ENCODE results near the gene CSRNP3. TPM values are rescaled to one million over a fixed set of nuclear protein-coding genes. Genes with fewer than 3 reads are reported as not detected.

CSRNP3 gene
- total and polyA plus RNA-seq, 8 donors, result under 0.01 to 9.9 (median 0.58) TPM; not detected in 1

DNA sequence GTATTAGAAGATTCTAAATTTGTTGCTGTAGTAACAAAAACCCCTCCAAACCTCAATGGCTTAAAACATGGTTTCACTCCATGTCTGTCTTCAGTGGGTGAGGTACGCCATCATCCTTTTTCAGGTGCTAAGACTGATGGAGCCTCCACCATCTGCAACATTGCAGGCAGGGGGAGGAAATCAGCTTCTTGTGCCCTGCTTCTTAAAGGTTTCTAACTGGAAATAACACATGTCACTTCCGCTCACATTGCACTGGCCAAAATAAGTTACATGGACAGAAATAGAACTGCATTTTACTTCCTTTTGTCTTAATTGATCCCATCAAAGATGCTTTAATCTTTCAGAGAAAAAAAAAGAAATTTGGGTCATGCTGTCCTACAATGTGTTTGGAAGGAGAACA is 230.4 kb downstream of the CSRNP3 start:
- Histone ChIP-seq H3K27ac (no peak overlapping the region), H3K27me3 (no peaks in the 10 kb centered on the region), H3K36me3 (no peaks in the 10 kb centered on the region), H3K4me1 (no peaks in the 10 kb centered on the region), H3K4me3 (no peak overlapping the region), H3K9me3 (no peaks in the 10 kb centered on the region)
- 90 to 94% (median 92%) methylated on average over 2 of the region's 2 CpGs for WGBS, 5 donors
- intact Hi-C loops (cut with DNase I; ENCODE audit: low total_unique reads), result loop anchor here (10.0 kb wide), 1 partner anchor 295 kb away; no protein-coding TSS in a partner anchor
- no peak for DNase-seq
- TF ChIP-seq EP300 (IDR thresholded peaks at IDR 0.05) (no peak), POLR2A (IDR thresholded peaks at IDR 0.05) (no peak), POLR2AphosphoS5 (IDR thresholded peaks at IDR 0.05) (no peak)
- TF ChIP-seq, protein P1, sequence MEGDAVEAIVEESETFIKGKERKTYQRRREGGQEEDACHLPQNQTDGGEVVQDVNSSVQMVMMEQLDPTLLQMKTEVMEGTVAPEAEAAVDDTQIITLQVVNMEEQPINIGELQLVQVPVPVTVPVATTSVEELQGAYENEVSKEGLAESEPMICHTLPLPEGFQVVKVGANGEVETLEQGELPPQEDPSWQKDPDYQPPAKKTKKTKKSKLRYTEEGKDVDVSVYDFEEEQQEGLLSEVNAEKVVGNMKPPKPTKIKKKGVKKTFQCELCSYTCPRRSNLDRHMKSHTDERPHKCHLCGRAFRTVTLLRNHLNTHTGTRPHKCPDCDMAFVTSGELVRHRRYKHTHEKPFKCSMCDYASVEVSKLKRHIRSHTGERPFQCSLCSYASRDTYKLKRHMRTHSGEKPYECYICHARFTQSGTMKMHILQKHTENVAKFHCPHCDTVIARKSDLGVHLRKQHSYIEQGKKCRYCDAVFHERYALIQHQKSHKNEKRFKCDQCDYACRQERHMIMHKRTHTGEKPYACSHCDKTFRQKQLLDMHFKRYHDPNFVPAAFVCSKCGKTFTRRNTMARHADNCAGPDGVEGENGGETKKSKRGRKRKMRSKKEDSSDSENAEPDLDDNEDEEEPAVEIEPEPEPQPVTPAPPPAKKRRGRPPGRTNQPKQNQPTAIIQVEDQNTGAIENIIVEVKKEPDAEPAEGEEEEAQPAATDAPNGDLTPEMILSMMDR (IDR thresholded peaks at IDR 0.05), result no peak

DNA sequence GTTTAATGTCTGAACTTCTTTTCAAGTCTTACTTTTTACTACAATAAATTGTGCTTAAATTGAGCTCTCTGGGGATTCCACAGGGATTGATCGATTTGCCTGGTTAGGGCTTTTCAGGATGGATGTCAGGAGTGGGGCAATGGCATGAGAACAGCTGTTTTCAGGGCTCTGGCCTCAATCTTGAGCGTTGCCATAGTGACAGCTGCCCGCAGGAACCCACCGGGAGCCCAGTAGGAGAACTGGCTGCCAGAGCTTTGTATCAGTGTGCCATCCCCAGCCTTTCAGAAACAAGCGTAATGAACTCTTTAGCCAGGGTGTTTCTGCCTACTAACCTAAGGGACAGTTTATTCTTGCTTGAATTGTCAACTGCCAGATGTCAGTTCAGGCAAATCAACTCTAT is 231.0 kb downstream of the CSRNP3 start:
- no peaks in the 10 kb centered on the region for H3K36me3 ChIP-seq
- no peak overlapping the region for H3K27ac ChIP-seq
- H3K9me3 ChIP-seq, result no peaks in the 10 kb centered on the region
- intact Hi-C loops (cut with DNase I; ENCODE audit: low total_unique reads), result no loop called here
- H3K4me1 ChIP-seq, result no peaks in the 10 kb centered on the region
- DNase-seq, result no peak
- no peak for TF ChIP-seq POLR2AphosphoS5 (IDR thresholded peaks at IDR 0.05)
- no peak for TF ChIP-seq POLR2A (IDR thresholded peaks at IDR 0.05)
- no peak for TF ChIP-seq EP300 (IDR thresholded peaks at IDR 0.05)
- TF ChIP-seq, protein P1 (IDR thresholded peaks at IDR 0.05), result no peak
- no peak overlapping the region for H3K4me3 ChIP-seq
- no peaks in the 10 kb centered on the region for H3K27me3 ChIP-seq
- WGBS, 5 donors, result 71 to 79% (median 79%) methylated on average over 5 of the region's 5 CpGs

DNA sequence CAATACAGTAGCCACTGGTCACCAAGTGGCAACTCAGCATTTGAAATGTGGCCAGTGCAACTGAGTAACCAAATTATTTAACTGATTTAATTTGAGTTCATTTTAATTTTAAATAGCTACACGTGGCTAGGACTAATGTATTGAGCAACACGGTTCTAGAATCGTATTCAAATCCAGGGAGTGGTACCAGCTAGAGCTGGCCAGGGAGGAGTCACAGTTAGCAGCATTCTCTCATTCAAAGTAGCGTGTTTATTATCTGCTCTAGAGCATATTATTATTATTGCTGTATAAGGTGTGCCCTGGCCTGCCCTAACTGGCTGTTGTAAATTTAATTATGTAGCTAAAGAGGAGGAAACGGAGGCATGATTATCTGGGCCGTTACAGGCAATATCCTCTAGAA is 231.6 kb downstream of the CSRNP3 start:
- no peak overlapping the region for H3K27ac ChIP-seq
- H3K4me3 ChIP-seq, result no peak overlapping the region
- TF ChIP-seq POLR2AphosphoS5 (IDR thresholded peaks at IDR 0.05), result no peak
- TF ChIP-seq POLR2A (IDR thresholded peaks at IDR 0.05), result no peak
- TF ChIP-seq EP300 (IDR thresholded peaks at IDR 0.05), result no peak
- TF ChIP-seq, protein P1 (IDR thresholded peaks at IDR 0.05), result no peak
- 67 to 82% (median 72%) methylated on average over 6 of the region's 6 CpGs for WGBS, 5 donors
- H3K9me3 ChIP-seq, result no peaks in the 10 kb centered on the region
- no peaks in the 10 kb centered on the region for H3K36me3 ChIP-seq
- DNase-seq, result no peak
- no peaks in the 10 kb centered on the region for H3K27me3 ChIP-seq
- H3K4me1 ChIP-seq, result no peaks in the 10 kb centered on the region
- intact Hi-C loops (cut with DNase I; ENCODE audit: low total_unique reads), result no loop called here

DNA sequence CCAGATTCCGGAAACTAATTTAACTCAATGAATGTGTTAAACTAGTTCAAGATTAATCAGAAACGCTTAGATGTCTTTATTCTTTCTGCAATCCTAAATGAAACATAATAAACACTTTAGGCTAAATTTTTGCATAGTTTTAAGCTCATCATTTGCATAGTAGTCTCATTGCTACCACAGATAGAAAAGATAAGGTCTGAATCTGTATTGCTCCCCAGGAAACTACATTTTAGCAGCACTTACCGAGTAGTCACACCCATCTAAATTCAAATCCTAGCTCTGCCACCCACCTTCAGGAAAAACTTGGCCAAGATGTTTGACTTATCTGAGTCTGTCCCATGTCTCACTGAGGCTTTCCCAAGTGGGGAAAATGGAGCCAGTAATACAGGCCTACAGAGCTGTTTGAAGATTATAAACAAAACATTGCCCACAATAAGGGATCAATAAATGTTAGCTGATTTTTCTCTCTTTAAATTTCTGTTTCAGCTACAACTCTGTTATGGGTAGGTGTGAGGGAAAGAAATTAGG is 237.5 kb downstream of the CSRNP3 start:
- Histone ChIP-seq H3K36me3 (no peaks in the 10 kb centered on the region), H3K4me1 (no peaks in the 10 kb centered on the region), H3K27ac (no peak overlapping the region), H3K4me3 (no peak overlapping the region), H3K27me3 (no peaks in the 10 kb centered on the region), H3K9me3 (peaks cover 0 to 9% (median 4%) of the 10 kb centered on the region in 4 donors)
- TF ChIP-seq, protein P1 (IDR thresholded peaks at IDR 0.05), result no peak
- TF ChIP-seq POLR2A (IDR thresholded peaks at IDR 0.05), result no peak
- TF ChIP-seq POLR2AphosphoS5 (IDR thresholded peaks at IDR 0.05), result no peak
- no peak for TF ChIP-seq EP300 (IDR thresholded peaks at IDR 0.05)
- DNase-seq, result no peak
- intact Hi-C loops (cut with DNase I; ENCODE audit: low total_unique reads), result no loop called here
- WGBS, 5 donors, result 75 to 85% (median 83%) methylated on average over 3 of the region's 3 CpGs

All from stomach (tissue), 9 donors.